GM23338 (cell line): ENCODE data around the gene CDKN2AIP. TPM values are rescaled to one million over a fixed set of nuclear protein-coding genes. Genes with fewer than 3 reads are reported as not detected.

Experiments used
- ATAC-seq: fragments of 200-7000 bp; cut with Tn5 transposase; 3 replicates; pipeline ENCODE4 v1.9.1; 2020
- DNase-seq: peaks from one replicate; pipeline ENCODE4 v3.0.0-alpha.2; 2015; ENCODE audit warnings: low spot score
- H2AFZ ChIP-seq: fragments of 200-600 bp; sonication (generic); 2 replicates; pipeline ENCODE4 v1.8.0; 2016; ENCODE audit warnings: antibody characterized with exemption, mild to moderate bottlenecking, moderate library complexity
- H3F3A ChIP-seq: fragments of 200-600 bp; sonication (generic); replicated peaks from 2 replicates; pipeline ENCODE4 v1.8.0; 2017; ENCODE audit warnings: antibody characterized with exemption, mixed run types, low read depth
- H3K27ac ChIP-seq: fragments of 200-600 bp; sonication (generic); 2 replicates; pipeline ENCODE4 v1.6.1; 2016; ENCODE audit warnings: low read depth
- H3K27me3 ChIP-seq: fragments of 200-600 bp; sonication (generic); 2 replicates; pipeline ENCODE4 v1.8.0; 2016; ENCODE audit warnings: mild to moderate bottlenecking, mixed run types, moderate library complexity; ENCODE audit not compliant: insufficient read depth
- H3K36me3 ChIP-seq: fragments of 200-600 bp; sonication (generic); 2 replicates; pipeline ENCODE4 v1.8.0; 2016; ENCODE audit warnings: mild to moderate bottlenecking; ENCODE audit not compliant: insufficient read depth
- H3K4me1 ChIP-seq: fragments of 200-600 bp; sonication (generic); 2 replicates; pipeline ENCODE4 v1.8.0; 2016; ENCODE audit warnings: mild to moderate bottlenecking, moderate library complexity; ENCODE audit not compliant: insufficient read depth
- H3K4me2 ChIP-seq: fragments of 200-600 bp; sonication (generic); 2 replicates; pipeline ENCODE4 v1.7.1; 2017; ENCODE audit warnings: mixed run types
- H3K4me3 ChIP-seq: fragments of 200-600 bp; sonication (generic); 2 replicates; pipeline ENCODE4 v1.6.1; 2016; ENCODE audit warnings: mixed run types
- H3K79me2 ChIP-seq: fragments of 200-600 bp; sonication (generic); replicated peaks from 2 replicates; pipeline ENCODE4 v1.8.0; 2017; ENCODE audit warnings: mild to moderate bottlenecking; ENCODE audit not compliant: insufficient read depth
- H3K9me2 ChIP-seq: fragments of 200-600 bp; sonication (generic); 2 replicates; pipeline ENCODE4 v1.8.0; 2017; ENCODE audit not compliant: insufficient read depth
- H4K20me1 ChIP-seq: fragments of 200-600 bp; sonication (generic); replicated peaks from 2 replicates; pipeline ENCODE4 v1.8.0; 2017; ENCODE audit warnings: mild to moderate bottlenecking; ENCODE audit not compliant: insufficient read depth
- H3K27ac Mint-ChIP-seq: 2 replicates; pipeline ENCODE4 v1.8.0; 2020; ENCODE audit warnings: inconsistent platforms, mild to moderate bottlenecking, moderate library complexity, mixed read lengths
- H3K27me3 Mint-ChIP-seq: 3 replicates; pipeline ENCODE4 v1.8.0; 2022; ENCODE audit warnings: low read depth, mild to moderate bottlenecking, moderate library complexity, mixed read lengths, inconsistent platforms; ENCODE audit not compliant: insufficient read depth, poor library complexity
- H3K36me3 Mint-ChIP-seq: 3 replicates; pipeline ENCODE4 v1.8.0; 2021; ENCODE audit warnings: low read depth, mild to moderate bottlenecking, inconsistent platforms, moderate library complexity, mixed read lengths
- H3K4me1 Mint-ChIP-seq: 3 replicates; pipeline ENCODE4 v1.8.0; 2020; ENCODE audit warnings: mild to moderate bottlenecking, inconsistent platforms, mixed read lengths
- H3K4me3 Mint-ChIP-seq: 3 replicates; pipeline ENCODE4 v1.8.0; 2021; ENCODE audit warnings: moderate library complexity, mild to moderate bottlenecking, inconsistent platforms, mixed read lengths
- H3K9me3 Mint-ChIP-seq: 3 replicates; pipeline ENCODE4 v1.8.0; 2020; ENCODE audit warnings: moderate library complexity, mild to moderate bottlenecking, inconsistent platforms, mixed read lengths
- CREB1 ChIP-seq: fragments of 250-450 bp; sonication (Bioruptor Pico); IDR thresholded peaks from 2 replicates; pipeline ENCODE4 v1.5.0; 2020; ENCODE audit warnings: low read depth, mild to moderate bottlenecking, moderate library complexity
- EZH2 ChIP-seq: fragments of 200-600 bp; sonication (generic); IDR thresholded peaks from one replicate; pipeline ENCODE4 v1.8.0; 2017; ENCODE audit warnings: antibody characterized with exemption, mild to moderate bottlenecking, low read depth; ENCODE audit not compliant: unreplicated experiment
- EZH2phosphoT487 ChIP-seq: fragments of 200-600 bp; sonication (generic); IDR thresholded peaks from one replicate; pipeline ENCODE4 v1.8.1; 2018; ENCODE audit warnings: antibody characterized with exemption; ENCODE audit not compliant: unreplicated experiment
- JUNB ChIP-seq: IDR thresholded peaks from one replicate; pipeline ENCODE4 v1.6.1; 2016; ENCODE audit warnings: antibody characterized with exemption; ENCODE audit not compliant: unreplicated experiment
- NANOG ChIP-seq: IDR thresholded peaks from 2 replicates; pipeline ENCODE4 v1.6.1; 2016; ENCODE audit warnings: antibody characterized with exemption, borderline replicate concordance
- POLR2AphosphoS5 ChIP-seq: IDR thresholded peaks from 2 replicates; pipeline ENCODE4 v1.6.1; 2016; ENCODE audit warnings: antibody characterized with exemption, low read depth
- STAT1 ChIP-seq: IDR thresholded peaks from one replicate; pipeline ENCODE4 v1.6.1; 2016; ENCODE audit warnings: antibody characterized with exemption; ENCODE audit not compliant: unreplicated experiment
- ZNF114 ChIP-seq: fragments of 250-450 bp; sonication (Bioruptor Pico); IDR thresholded peaks from 2 replicates; pipeline ENCODE4 v1.5.0; 2020; ENCODE audit warnings: mild to moderate bottlenecking, moderate library complexity
- long read RNA-seq: library from polyadenylated mRNA; unstranded; transcript quantifications from one replicate; pipeline ENCODE4 v2.0.0, GENCODE V29; 2020; ENCODE audit not compliant: unreplicated experiment
- polyA plus RNA-seq: library from polyadenylated mRNA; unstranded; fragments of >200 nt; fragmentation: Nextera tagmentation; extraction: Ambion mirVana; gene quantifications from 2 replicates; pipeline ENCODE4 v1.2.1, GENCODE V29; 2016
- total RNA-seq: library from RNA; depleted of rRNA; stranded (reverse); fragments of >200 nt; shearing (Covaris generic); gene quantifications from 2 replicates; pipeline ENCODE4 v1.2.3, GENCODE V29; 2014; rRNA removed
- TF ChIP-seq, protein P1 (sequence below): fragments of 250-450 bp; sonication (Bioruptor Pico); IDR thresholded peaks from 2 replicates; pipeline ENCODE4 v1.5.0; 2020; ENCODE audit warnings: mild to moderate bottlenecking, moderate library complexity
- TF ChIP-seq, protein P2 (sequence below), 2 experiments: fragments of 200-600 bp in 1 of 2; sonication (generic) in 1 of 2; conservative IDR thresholded peaks; 2 replicates each; pipeline versions ENCODE4 v1.5.1 to v1.6.1; 2016 to 2017; ENCODE audit warnings: antibody characterized with exemption in 2 of 2, low read depth in 2 of 2, mild to moderate bottlenecking in 2 of 2, moderate library complexity in 1 of 2
- TF ChIP-seq, protein P3 (sequence below): IDR thresholded peaks from 2 replicates; pipeline ENCODE4 v1.6.1; 2016; ENCODE audit warnings: antibody characterized with exemption

The CDKN2AIP gene, protein sequence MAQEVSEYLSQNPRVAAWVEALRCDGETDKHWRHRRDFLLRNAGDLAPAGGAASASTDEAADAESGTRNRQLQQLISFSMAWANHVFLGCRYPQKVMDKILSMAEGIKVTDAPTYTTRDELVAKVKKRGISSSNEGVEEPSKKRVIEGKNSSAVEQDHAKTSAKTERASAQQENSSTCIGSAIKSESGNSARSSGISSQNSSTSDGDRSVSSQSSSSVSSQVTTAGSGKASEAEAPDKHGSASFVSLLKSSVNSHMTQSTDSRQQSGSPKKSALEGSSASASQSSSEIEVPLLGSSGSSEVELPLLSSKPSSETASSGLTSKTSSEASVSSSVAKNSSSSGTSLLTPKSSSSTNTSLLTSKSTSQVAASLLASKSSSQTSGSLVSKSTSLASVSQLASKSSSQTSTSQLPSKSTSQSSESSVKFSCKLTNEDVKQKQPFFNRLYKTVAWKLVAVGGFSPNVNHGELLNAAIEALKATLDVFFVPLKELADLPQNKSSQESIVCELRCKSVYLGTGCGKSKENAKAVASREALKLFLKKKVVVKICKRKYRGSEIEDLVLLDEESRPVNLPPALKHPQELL
- total RNA-seq (22.4 and 27.2 TPM in 2 replicates), polyA plus RNA-seq (12.9 and 15.2 TPM in 2 replicates)
- long read RNA-seq, transcript CDKN2AIP-203 (3 exons, 2,721 nt): minor isoform, 5 of 14 reads
- long read RNA-seq, transcript CDKN2AIP-201 (3 exons, 2,646 nt): major isoform, 8 of 14 reads
- long read RNA-seq, partial matches to known transcripts: 0 of 14 reads
- long read RNA-seq, other reads (novel, unspliced or antisense): 1 of 14 reads

DNA sequence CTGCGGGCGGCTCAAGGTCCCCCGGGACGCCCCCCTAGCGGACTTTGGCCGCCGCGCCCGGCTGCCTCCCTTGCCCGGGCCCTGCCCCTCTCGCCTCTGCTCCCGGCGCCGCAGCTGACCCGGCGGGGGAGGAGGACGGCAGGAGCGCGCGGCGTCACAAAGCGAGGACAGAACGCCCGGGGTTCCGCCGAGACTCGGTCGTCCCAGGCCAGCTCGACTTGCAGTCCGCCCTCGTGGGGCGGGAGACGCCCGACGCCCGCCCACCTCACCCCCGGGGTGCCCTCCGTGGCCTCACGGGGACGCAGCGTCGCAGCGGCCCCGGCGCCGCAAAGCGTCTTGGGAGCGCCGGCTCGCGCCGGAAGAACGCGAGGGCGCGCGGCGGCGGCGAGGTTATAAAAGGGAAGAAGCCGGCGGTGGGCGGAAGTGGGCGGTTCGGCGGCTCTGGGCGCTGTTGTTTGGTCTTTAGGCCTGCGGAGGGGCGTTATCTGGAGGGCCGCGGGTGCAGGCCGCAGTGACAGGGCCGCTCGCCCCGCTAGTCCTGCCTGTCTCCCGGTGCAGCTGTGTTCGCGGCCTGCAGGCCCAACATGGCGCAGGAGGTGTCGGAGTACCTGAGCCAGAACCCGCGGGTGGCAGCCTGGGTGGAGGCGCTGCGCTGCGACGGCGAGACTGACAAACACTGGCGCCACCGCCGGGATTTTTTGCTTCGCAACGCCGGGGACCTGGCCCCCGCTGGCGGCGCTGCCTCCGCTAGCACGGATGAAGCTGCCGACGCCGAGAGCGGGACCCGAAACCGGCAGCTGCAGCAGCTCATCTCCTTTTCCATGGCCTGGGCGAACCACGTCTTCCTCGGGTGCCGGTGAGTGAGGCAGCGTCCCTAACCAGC is at the start of gene CDKN2AIP:
TSS of gene CDKN2AIP (plus strand) at position 423 of the 883 bp plus-strand sequence. CDS start at position 585, 162 bp downstream.
- DNase-seq (peak; percentile 97), ATAC-seq (peak; percentile 87)
- H3F3A ChIP-seq: peaks cover 11% of the 10 kb centered on the region
- Mint-ChIP-seq H3K9me3 (no peaks in the 10 kb centered on the region), H3K27ac (peak within 1 kb of the TSS; percentile 98), H3K27me3 (peaks cover 3% of the 10 kb centered on the region), H3K4me3 (peak within 1 kb of the TSS; percentile 96), H3K4me1 (peaks cover 18% of the 10 kb centered on the region), H3K36me3 (peaks cover 39% of the 10 kb centered on the region)
- H3K36me3 ChIP-seq: peaks cover 24% of the 10 kb centered on the region
- H3K9me2 ChIP-seq: no peaks in the 10 kb centered on the region
- H2AFZ ChIP-seq: peak within 1 kb of the TSS; percentile 84
- peak within 1 kb of the TSS; percentile 99 for H3K27ac ChIP-seq
- H3K27me3 ChIP-seq: no peaks in the 10 kb centered on the region
- H3K4me3 ChIP-seq: peak within 1 kb of the TSS; percentile 85
- peaks cover 6% of the 10 kb centered on the region for H3K4me1 ChIP-seq
- H3K4me2 ChIP-seq: peak within 1 kb of the TSS; percentile 89
- peaks cover 16% of the 10 kb centered on the region for H4K20me1 ChIP-seq
- peaks cover 33% of the 10 kb centered on the region for H3K79me2 ChIP-seq
- no peak for TF ChIP-seq JUNB
- TF ChIP-seq STAT1: no peak
- TF ChIP-seq, protein P1, sequence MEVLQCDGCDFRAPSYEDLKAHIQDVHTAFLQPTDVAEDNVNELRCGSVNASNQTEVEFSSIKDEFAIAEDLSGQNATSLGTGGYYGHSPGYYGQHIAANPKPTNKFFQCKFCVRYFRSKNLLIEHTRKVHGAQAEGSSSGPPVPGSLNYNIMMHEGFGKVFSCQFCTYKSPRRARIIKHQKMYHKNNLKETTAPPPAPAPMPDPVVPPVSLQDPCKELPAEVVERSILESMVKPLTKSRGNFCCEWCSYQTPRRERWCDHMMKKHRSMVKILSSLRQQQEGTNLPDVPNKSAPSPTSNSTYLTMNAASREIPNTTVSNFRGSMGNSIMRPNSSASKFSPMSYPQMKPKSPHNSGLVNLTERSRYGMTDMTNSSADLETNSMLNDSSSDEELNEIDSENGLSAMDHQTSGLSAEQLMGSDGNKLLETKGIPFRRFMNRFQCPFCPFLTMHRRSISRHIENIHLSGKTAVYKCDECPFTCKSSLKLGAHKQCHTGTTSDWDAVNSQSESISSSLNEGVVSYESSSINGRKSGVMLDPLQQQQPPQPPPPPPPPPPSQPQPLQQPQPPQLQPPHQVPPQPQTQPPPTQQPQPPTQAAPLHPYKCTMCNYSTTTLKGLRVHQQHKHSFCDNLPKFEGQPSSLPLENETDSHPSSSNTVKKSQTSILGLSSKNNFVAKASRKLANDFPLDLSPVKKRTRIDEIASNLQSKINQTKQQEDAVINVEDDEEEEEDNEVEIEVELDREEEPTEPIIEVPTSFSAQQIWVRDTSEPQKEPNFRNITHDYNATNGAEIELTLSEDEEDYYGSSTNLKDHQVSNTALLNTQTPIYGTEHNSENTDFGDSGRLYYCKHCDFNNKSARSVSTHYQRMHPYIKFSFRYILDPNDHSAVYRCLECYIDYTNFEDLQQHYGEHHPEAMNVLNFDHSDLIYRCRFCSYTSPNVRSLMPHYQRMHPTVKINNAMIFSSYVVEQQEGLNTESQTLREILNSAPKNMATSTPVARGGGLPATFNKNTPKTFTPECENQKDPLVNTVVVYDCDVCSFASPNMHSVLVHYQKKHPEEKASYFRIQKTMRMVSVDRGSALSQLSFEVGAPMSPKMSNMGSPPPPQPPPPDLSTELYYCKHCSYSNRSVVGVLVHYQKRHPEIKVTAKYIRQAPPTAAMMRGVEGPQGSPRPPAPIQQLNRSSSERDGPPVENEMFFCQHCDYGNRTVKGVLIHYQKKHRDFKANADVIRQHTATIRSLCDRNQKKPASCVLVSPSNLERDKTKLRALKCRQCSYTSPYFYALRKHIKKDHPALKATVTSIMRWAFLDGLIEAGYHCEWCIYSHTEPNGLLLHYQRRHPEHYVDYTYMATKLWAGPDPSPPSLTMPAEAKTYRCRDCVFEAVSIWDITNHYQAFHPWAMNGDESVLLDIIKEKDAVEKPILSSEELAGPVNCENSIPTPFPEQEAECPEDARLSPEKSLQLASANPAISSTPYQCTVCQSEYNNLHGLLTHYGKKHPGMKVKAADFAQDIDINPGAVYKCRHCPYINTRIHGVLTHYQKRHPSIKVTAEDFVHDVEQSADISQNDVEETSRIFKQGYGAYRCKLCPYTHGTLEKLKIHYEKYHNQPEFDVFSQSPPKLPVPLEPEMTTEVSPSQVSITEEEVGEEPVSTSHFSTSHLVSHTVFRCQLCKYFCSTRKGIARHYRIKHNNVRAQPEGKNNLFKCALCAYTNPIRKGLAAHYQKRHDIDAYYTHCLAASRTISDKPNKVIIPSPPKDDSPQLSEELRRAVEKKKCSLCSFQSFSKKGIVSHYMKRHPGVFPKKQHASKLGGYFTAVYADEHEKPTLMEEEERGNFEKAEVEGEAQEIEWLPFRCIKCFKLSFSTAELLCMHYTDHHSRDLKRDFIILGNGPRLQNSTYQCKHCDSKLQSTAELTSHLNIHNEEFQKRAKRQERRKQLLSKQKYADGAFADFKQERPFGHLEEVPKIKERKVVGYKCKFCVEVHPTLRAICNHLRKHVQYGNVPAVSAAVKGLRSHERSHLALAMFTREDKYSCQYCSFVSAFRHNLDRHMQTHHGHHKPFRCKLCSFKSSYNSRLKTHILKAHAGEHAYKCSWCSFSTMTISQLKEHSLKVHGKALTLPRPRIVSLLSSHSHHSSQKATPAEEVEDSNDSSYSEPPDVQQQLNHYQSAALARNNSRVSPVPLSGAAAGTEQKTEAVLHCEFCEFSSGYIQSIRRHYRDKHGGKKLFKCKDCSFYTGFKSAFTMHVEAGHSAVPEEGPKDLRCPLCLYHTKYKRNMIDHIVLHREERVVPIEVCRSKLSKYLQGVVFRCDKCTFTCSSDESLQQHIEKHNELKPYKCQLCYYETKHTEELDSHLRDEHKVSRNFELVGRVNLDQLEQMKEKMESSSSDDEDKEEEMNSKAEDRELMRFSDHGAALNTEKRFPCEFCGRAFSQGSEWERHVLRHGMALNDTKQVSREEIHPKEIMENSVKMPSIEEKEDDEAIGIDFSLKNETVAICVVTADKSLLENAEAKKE (CRISPR knock-in tag): no peak
- TF ChIP-seq, protein P2, sequence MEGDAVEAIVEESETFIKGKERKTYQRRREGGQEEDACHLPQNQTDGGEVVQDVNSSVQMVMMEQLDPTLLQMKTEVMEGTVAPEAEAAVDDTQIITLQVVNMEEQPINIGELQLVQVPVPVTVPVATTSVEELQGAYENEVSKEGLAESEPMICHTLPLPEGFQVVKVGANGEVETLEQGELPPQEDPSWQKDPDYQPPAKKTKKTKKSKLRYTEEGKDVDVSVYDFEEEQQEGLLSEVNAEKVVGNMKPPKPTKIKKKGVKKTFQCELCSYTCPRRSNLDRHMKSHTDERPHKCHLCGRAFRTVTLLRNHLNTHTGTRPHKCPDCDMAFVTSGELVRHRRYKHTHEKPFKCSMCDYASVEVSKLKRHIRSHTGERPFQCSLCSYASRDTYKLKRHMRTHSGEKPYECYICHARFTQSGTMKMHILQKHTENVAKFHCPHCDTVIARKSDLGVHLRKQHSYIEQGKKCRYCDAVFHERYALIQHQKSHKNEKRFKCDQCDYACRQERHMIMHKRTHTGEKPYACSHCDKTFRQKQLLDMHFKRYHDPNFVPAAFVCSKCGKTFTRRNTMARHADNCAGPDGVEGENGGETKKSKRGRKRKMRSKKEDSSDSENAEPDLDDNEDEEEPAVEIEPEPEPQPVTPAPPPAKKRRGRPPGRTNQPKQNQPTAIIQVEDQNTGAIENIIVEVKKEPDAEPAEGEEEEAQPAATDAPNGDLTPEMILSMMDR (conservative IDR thresholded peaks at IDR 0.05; ENCODE audit: low read depth in 2 of 2): 0 out of 4 replicates have a peak, but pooled peaks of 1 of the 2 experiments have one; percentile 1
- peak; percentile 70; the same call in 1 of the 2 replicates for TF ChIP-seq ZNF114 (CRISPR knock-in tag)
- TF ChIP-seq NANOG: 0 out of 2 replicates have a peak, but pooled peaks have one; percentile 18
- TF ChIP-seq POLR2AphosphoS5: peak; percentile 76
- TF ChIP-seq, protein P3, sequence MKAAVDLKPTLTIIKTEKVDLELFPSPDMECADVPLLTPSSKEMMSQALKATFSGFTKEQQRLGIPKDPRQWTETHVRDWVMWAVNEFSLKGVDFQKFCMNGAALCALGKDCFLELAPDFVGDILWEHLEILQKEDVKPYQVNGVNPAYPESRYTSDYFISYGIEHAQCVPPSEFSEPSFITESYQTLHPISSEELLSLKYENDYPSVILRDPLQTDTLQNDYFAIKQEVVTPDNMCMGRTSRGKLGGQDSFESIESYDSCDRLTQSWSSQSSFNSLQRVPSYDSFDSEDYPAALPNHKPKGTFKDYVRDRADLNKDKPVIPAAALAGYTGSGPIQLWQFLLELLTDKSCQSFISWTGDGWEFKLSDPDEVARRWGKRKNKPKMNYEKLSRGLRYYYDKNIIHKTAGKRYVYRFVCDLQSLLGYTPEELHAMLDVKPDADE: peak; percentile 85
- TF ChIP-seq EZH2: no peak
- TF ChIP-seq CREB1 (CRISPR knock-in tag): peak; percentile 76
- no peak for TF ChIP-seq EZH2phosphoT487
